DMS79 treated with DMSO at 0.1 percent for 48 hours (cell line): ENCODE measurements around the gene RNF44.

ENCODE experiments used
- DNase-seq: peaks from one replicate; lab custom pipeline; 2025; lab: John Stamatoyannopoulos, UW

Gene RNF44

GRCh38 chr5:176534640-176535039 is 2.6 kb downstream of the RNF44 start:
- DNase-seq: no peak

- DNase-seq: no peak
These were observed 3.1 kb downstream of the RNF44 start for GRCh38 chr5:176533894-176534611.

- DNase-seq: no peak
These were observed 3.8 kb downstream of the RNF44 start for GRCh38 chr5:176533390-176533789.

- no peak for DNase-seq
These were observed 4.4 kb downstream of the RNF44 start for GRCh38 chr5:176532795-176533194.

GRCh38 chr5:176531902-176532493 is 5.2 kb downstream of the RNF44 start:
- DNase-seq: no peak

GRCh38 chr5:176530983-176531901 is 6.0 kb downstream of the RNF44 start:
- DNase-seq: peak; percentile 65

GRCh38 chr5:176530393-176530982 is 6.7 kb downstream of the RNF44 start:
- DNase-seq: no peak

- DNase-seq: no peak
These were observed 7.5 kb downstream of the RNF44 start for GRCh38 chr5:176529741-176530141.

GRCh38 chr5:176529116-176529740 is 8.0 kb downstream of the RNF44 start:
- no peak for DNase-seq

- no peak for DNase-seq
These were observed 8.5 kb downstream of the RNF44 start for GRCh38 chr5:176528761-176529115.

- DNase-seq: no peak
These were observed 8.9 kb downstream of the RNF44 start for GRCh38 chr5:176528301-176528700.

GRCh38 chr5:176527246-176528222 is 9.7 kb downstream of the RNF44 start:
- DNase-seq: no peak

GRCh38 chr5:176526462-176526861 is 10.7 kb downstream of the RNF44 start:
- DNase-seq: no peak

- DNase-seq: no peak
These were observed 11.5 kb downstream of the RNF44 start for GRCh38 chr5:176525677-176526076.

GRCh38 chr5:176524987-176525386 is 12.2 kb downstream of the RNF44 start:
- no peak for DNase-seq

GRCh38 chr5:176524138-176524537 is 13.1 kb downstream of the RNF44 start:
- no peak for DNase-seq

- DNase-seq: no peak
These were observed 15.4 kb downstream of the RNF44 start for GRCh38 chr5:176521699-176522263.

GRCh38 chr5:176521286-176521685 is 15.9 kb downstream of the RNF44 start:
- no peak for DNase-seq

- no peak for DNase-seq
These were observed 17.1 kb downstream of the RNF44 start for GRCh38 chr5:176519810-176520720.
